C4-2B (cell line): Measurements from ENCODE around the gene CRTC3.

Experiments
- ZFX ChIP-seq: fragments of 450-650 bp; IDR thresholded peaks from 2 replicates; pipeline ENCODE4 v1.6.1; 2017
- TF ChIP-seq, protein P1 (sequence below): fragments of 450-650 bp; conservative IDR thresholded peaks from 2 replicates; pipeline ENCODE4 v1.5.1; 2017; ENCODE audit warnings: mild to moderate bottlenecking

DNA sequence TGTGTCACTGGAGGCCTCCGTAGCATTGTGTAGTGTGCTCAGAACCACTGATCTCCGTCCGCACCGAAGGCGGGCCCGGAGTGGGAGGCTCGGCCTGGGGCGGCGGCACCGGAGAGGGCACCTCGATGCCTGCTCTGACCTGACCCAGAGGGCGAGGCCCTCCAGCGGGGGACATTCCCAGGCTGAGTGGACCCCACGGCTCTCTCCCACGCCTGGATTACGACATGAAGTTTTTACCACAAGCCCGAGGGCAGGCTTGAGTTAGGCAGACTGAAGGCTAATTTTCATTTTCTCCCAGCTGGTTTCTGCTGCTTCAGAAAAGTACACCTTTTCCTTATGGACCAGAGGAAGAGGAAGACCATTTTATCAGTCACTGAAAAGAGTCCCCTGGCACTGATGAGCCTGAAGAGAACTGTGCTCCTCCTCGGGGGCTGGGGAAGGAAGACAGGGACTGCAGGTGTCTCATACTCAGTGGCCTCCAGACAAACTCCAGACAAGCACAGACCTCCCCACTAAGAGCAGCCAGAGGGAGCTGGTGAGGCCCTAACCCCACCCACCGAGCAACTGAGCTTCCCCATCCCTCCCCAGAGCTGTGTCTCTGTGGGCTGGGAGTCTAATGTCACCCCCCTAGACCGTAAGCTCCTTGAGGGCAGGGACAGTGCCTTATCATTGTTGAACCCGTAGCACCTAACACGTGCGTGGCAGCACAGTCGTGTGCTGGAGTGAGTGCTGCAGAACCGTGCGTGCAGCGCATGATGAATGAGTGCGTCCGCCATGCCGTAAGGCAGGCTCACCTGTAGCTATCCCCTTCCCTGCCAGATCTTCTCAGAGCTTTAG, 113.0 kb downstream of the CRTC3 start:
- TF ChIP-seq, protein P1, sequence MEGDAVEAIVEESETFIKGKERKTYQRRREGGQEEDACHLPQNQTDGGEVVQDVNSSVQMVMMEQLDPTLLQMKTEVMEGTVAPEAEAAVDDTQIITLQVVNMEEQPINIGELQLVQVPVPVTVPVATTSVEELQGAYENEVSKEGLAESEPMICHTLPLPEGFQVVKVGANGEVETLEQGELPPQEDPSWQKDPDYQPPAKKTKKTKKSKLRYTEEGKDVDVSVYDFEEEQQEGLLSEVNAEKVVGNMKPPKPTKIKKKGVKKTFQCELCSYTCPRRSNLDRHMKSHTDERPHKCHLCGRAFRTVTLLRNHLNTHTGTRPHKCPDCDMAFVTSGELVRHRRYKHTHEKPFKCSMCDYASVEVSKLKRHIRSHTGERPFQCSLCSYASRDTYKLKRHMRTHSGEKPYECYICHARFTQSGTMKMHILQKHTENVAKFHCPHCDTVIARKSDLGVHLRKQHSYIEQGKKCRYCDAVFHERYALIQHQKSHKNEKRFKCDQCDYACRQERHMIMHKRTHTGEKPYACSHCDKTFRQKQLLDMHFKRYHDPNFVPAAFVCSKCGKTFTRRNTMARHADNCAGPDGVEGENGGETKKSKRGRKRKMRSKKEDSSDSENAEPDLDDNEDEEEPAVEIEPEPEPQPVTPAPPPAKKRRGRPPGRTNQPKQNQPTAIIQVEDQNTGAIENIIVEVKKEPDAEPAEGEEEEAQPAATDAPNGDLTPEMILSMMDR = no peak
- no peak for TF ChIP-seq ZFX
